GM12878 (cell line): Measurements from ENCODE around the gene OR1E1. TPM values are rescaled to one million over a fixed set of nuclear protein-coding genes. Genes with fewer than 3 reads are reported as not detected.

Experiments used
- ATAC-seq: fragments of 200-7000 bp; cut with Tn5 transposase; 3 replicates; pipeline ENCODE4 v1.9.1; 2020; ENCODE audit warnings: mild to moderate bottlenecking, moderate library complexity
- BruUV-seq: library from RNA; stranded (reverse); fragments of 400-500 nt; replicated peaks from 2 replicates; lab custom pipeline; 2021; lab: Mats Ljungman, UMichigan
- CTCF ChIA-PET: fragments of 300-600 bp; sonication (Branson Sonifier 250); formaldehyde crosslinking; extraction: SDS; loops from one replicate; lab custom pipeline; 2021; ENCODE audit warnings: inconsistent platforms; lab: Yijun Ruan, JAX
- POLR2A ChIA-PET: fragments of 350-600 bp; formaldehyde crosslinking; extraction: SDS; loops from one replicate; lab custom pipeline; 2021; ENCODE audit warnings: inconsistent platforms; lab: Charles Lee
- RAD21 ChIA-PET: fragments of 300-600 bp; sonication (Branson Sonifier 250); formaldehyde crosslinking; loops from one replicate; lab custom pipeline; 2023; ENCODE audit warnings: antibody characterized with exemption; ENCODE audit not compliant: unreplicated experiment; lab: Charles Lee
- SMC1A ChIA-PET: fragments of 300-600 bp; sonication (Branson Sonifier 250); formaldehyde crosslinking; loops from one replicate; lab custom pipeline; 2023; ENCODE audit not compliant: unreplicated experiment, uncharacterized antibody; lab: Charles Lee
- DNase-seq: peaks from one replicate; pipeline ENCODE4 v3.0.0-alpha.2; 2011; ENCODE audit warnings: low read depth, low spot score
- FAIRE-seq: peaks from 3 replicates; lab custom pipeline; 2011; peaks lifted over from hg19 to GRCh38; lab: Jason Lieb, UNC
- H2AFZ ChIP-seq: 2 replicates; pipeline ENCODE4 v1.6.0; 2011; ENCODE audit warnings: low read depth, low read length, control low read depth; ENCODE audit not compliant: control insufficient read depth
- H3K27ac ChIP-seq: 2 replicates; pipeline ENCODE4 v1.5.1; 2011; ENCODE audit warnings: control low read depth; ENCODE audit not compliant: control insufficient read depth, insufficient read depth
- H3K27me3 ChIP-seq, 2 experiments: replicated peaks in 1 of 2; 2 replicates each; pipeline versions ENCODE4 v1.6.0 to v1.6.1; 2011; ENCODE audit warnings: low read length in 1 of 2; ENCODE audit not compliant: control insufficient read depth in 2 of 2, insufficient read depth in 2 of 2
- H3K36me3 ChIP-seq, 2 experiments: 2 replicates each; pipeline ENCODE4 v1.5.1; 2011; ENCODE audit warnings: low read length in 1 of 2; ENCODE audit not compliant: control insufficient read depth in 2 of 2, insufficient read depth in 2 of 2
- H3K4me1 ChIP-seq: 2 replicates; pipeline ENCODE4 v1.6.1; 2011; ENCODE audit warnings: mild to moderate bottlenecking, low read length, moderate library complexity, mixed read lengths; ENCODE audit not compliant: control insufficient read depth, insufficient read depth
- H3K4me2 ChIP-seq: 2 replicates; pipeline ENCODE4 v1.6.0; 2011; ENCODE audit warnings: control low read depth; ENCODE audit not compliant: control insufficient read depth, insufficient read depth
- H3K4me3 ChIP-seq: fragments of 200-600 bp; sonication (generic); 2 replicates; pipeline ENCODE4 v1.5.1; 2016
- H3K79me2 ChIP-seq: 2 replicates; pipeline ENCODE4 v1.6.0; 2011; ENCODE audit warnings: low read length; ENCODE audit not compliant: control insufficient read depth, insufficient read depth
- H3K9ac ChIP-seq: 2 replicates; pipeline ENCODE4 v1.8.0; 2011; ENCODE audit warnings: low read length, control low read depth, mixed read lengths; ENCODE audit not compliant: control insufficient read depth, insufficient read depth
- H3K9me3 ChIP-seq: replicated peaks from 3 replicates; pipeline ENCODE4 v1.5.1; 2011; ENCODE audit warnings: mild to moderate bottlenecking, low read length; ENCODE audit not compliant: control insufficient read depth, insufficient read depth
- H4K20me1 ChIP-seq: 2 replicates; pipeline ENCODE4 v1.6.0; 2011; ENCODE audit not compliant: control insufficient read depth, insufficient read depth
- CBX5 ChIP-seq: sonication (generic); IDR thresholded peaks from 2 replicates; pipeline ENCODE4 v1.6.1; 2016; ENCODE audit warnings: low read depth, moderate library complexity, mild to moderate bottlenecking, inconsistent platforms
- CEBPB ChIP-seq, 2 experiments: fragments of 150-350 bp in 1 of 2; IDR thresholded peaks; 2 replicates each; pipeline ENCODE4 v1.6.1; 2012 to 2014; ENCODE audit warnings: low read depth in 2 of 2, low read length in 2 of 2, borderline replicate concordance in 1 of 2, inconsistent platforms in 1 of 2
- CHD1 ChIP-seq: IDR thresholded peaks from 2 replicates; pipeline ENCODE4 v1.6.1; 2012; ENCODE audit warnings: low read depth, low read length, improper control_type of control experiment
- E2F4 ChIP-seq: IDR thresholded peaks from 2 replicates; pipeline ENCODE4 v1.6.1; 2012; ENCODE audit warnings: low read depth, low read length, improper control_type of control experiment
- MYB ChIP-seq: fragments of 150-350 bp; IDR thresholded peaks from 2 replicates; pipeline ENCODE4 v1.6.1; 2014; ENCODE audit warnings: mild to moderate bottlenecking, low read depth, low read length, borderline replicate concordance
- NBN ChIP-seq: fragments of 450-650 bp; IDR thresholded peaks from 2 replicates; pipeline ENCODE4 v1.6.1; 2016
- POLR2AphosphoS5 ChIP-seq: IDR thresholded peaks from 2 replicates; pipeline ENCODE4 v1.6.1; 2011; ENCODE audit warnings: mild to moderate bottlenecking, low read length, inconsistent platforms
- SKIL ChIP-seq: fragments of 450-650 bp; IDR thresholded peaks from 2 replicates; pipeline ENCODE4 v1.6.1; 2017; ENCODE audit warnings: mild to moderate bottlenecking, low read depth, inconsistent platforms; ENCODE audit not compliant: poor library complexity, severe bottlenecking
- SREBF1 ChIP-seq: IDR thresholded peaks from 2 replicates; pipeline ENCODE4 v1.6.1; 2012; ENCODE audit warnings: mild to moderate bottlenecking, low read length
- USF2 ChIP-seq: IDR thresholded peaks from 2 replicates; pipeline ENCODE4 v1.6.1; 2011; ENCODE audit warnings: low read depth, low read length, improper control_type of control experiment, borderline replicate concordance
- ZBTB33 ChIP-seq: fragments of 450-650 bp; IDR thresholded peaks from 2 replicates; pipeline ENCODE4 v1.6.1; 2017; ENCODE audit warnings: mild to moderate bottlenecking
- WGBS: methylation state at CpG from one replicate; pipeline ENCODE4 v1.1.6; 2016; ENCODE audit warnings: low lambda C conversion rate; ENCODE audit not compliant: insufficient replicate concordance, insufficient coverage; ENCODE audit errors: missing lambda C conversion rate; 5-methylcytosine and 5-hydroxymethylcytosine counted together
- in situ Hi-C: fragments of 300-500 bp; cut with MboI; formaldehyde crosslinking; loops from 9 replicates; pipeline ENCODE4 v1.14.3; 2018; ENCODE audit warnings: mixed read lengths
- intact Hi-C: fragments of 100-400 bp; cut with micrococcal nuclease; formaldehyde crosslinking; loops from one replicate; pipeline ENCODE4 v1.14.2; 2022; ENCODE audit not compliant: unreplicated experiment
- polyA plus RNA-seq, 11 experiments: library from polyadenylated mRNA; depleted of rRNA in 4 of 11; unstranded in 6 of 11; stranded (reverse) in 5 of 11; fragments of >200 nt; fragmentation: Nextera tagmentation in 4 of 11; fragmentation: Illumina TruSeq in 1 of 11; extraction: Ambion mirVana in 4 of 11; extraction: Trizol in 1 of 11; gene quantifications; 1 replicate in 1 of 11; 2 replicates in 10 of 11; pipeline versions ENCODE4 v1.2.1 to v1.2.3, GENCODE V29; 2011 to 2016; ENCODE audit warnings: inconsistent platforms in 2 of 11, missing spikeins in 2 of 11, low read depth in 1 of 11
- total RNA-seq, 4 experiments: library from RNA; depleted of rRNA in 3 of 4; stranded (reverse); fragments of >200 nt in 3 of 4; fragmentation: Illumina TruSeq in 1 of 4; extraction: Trizol in 1 of 4; gene quantifications; 2 replicates each; pipeline versions ENCODE4 v1.2.1 to v1.2.3, GENCODE V29; 2013 to 2021

OR1E1 gene
- total and polyA plus RNA-seq, 10 of the 15 experiments (the other 5 are each of a cell fraction or from before 2014, with no cell fraction given) = not detected

- intact Hi-C loops (no loop called here), in situ Hi-C loops (no loop called here)
- H3K9me3 ChIP-seq = no peaks in the 10 kb centered on the region
- POLR2A ChIA-PET = no interaction called here
- TF ChIP-seq POLR2AphosphoS5 (no peak), ZBTB33 (no peak), MYB (no peak), E2F4 (no peak), CBX5 (no peak), NBN (no peak), CEBPB (IDR thresholded peaks at IDR 0.05; ENCODE audit: borderline replicate concordance in 1 of 2, low read depth in 2 of 2, low read length in 2 of 2) (no peak), SKIL (no peak), SREBF1 (no peak), CHD1 (no peak), USF2 (no peak)
- TF ChIP-seq, all 136 proteins: peak for 0
- Histone ChIP-seq H3K4me1 (no peaks in the 10 kb centered on the region), H3K9ac (no peak overlapping the region), H3K4me2 (no peak overlapping the region), H2AFZ (no peak overlapping the region), H3K27ac (no peak overlapping the region), H3K27me3 (no peaks in the 10 kb centered on the region), H3K79me2 (no peaks in the 10 kb centered on the region), H3K36me3 (no peaks in the 10 kb centered on the region), H3K4me3 (no peak overlapping the region), H4K20me1 (no peaks in the 10 kb centered on the region)
- SMC1A ChIA-PET = no interaction called here
- DNase-seq = no peak
- WGBS = 0% methylated on average over 1 of the region's 1 CpG
- no TSS peak for BruUV-seq
- RAD21 ChIA-PET = no interaction called here
- no peak for FAIRE-seq
- ATAC-seq = no peak
- CTCF ChIA-PET = interaction anchor here (1.6 kb wide), 1 partner anchor 10 kb away, joined by 3 read pairs; no protein-coding TSS in a partner anchor
These were observed 40.2 kb upstream of the OR1E1 start for GRCh38 chr17:3438368-3438767.
